Measurements from ENCODE around the gene SLC25A40.

- TF ChIP-seq EZH2 (IDR thresholded peaks at IDR 0.05; ENCODE audit: insufficient read depth, poor library complexity, severe bottlenecking): no peak
- TF ChIP-seq EZH2phosphoT487 (IDR thresholded peaks at IDR 0.05; ENCODE audit: insufficient read depth, low read depth): no peak
Observed at GRCh38 chr7:87853237-87853864, 22.8 kb downstream of the SLC25A40 start.
